Tibial nerve (tissue), 4 donors: ENCODE results near the gene RSRC1. TPM values are rescaled to one million over a fixed set of nuclear protein-coding genes. Genes with fewer than 3 reads are reported as not detected.
"Not testable (repeated sequence)": the region's sequence is repeated elsewhere in the genome, so short reads cannot be mapped to it uniquely, and the experiment has no call there.

ENCODE experiments used
- DNase-seq, 2 donors: peaks; one replicate each; pipeline ENCODE4 v3.0.0-alpha.2; 2019; ENCODE audit warnings: low spot score in 2 of 2
- H3K27ac ChIP-seq, 4 donors: fragments of 200-600 bp; sonication (generic) in 3 of 4; one replicate each; pipeline ENCODE4 v1.5.1; 2017 to 2019; ENCODE audit warnings: mild to moderate bottlenecking in 1 of 4
- H3K27me3 ChIP-seq, 2 donors: fragments of 200-600 bp; sonication (generic) in 1 of 2; one replicate each; pipeline versions ENCODE4 v1.5.1 to v1.6.0; 2017 to 2019
- H3K36me3 ChIP-seq, 3 donors: fragments of 200-600 bp; sonication (generic); one replicate each; pipeline ENCODE4 v1.5.1; 2018 to 2019
- H3K4me1 ChIP-seq, 4 donors: fragments of 200-600 bp; sonication (generic) in 3 of 4; one replicate each; pipeline ENCODE4 v1.5.1; 2017 to 2019
- H3K4me3 ChIP-seq, 4 donors: fragments of 200-600 bp; sonication (generic) in 3 of 4; one replicate each; pipeline ENCODE4 v1.5.1; 2017 to 2019; ENCODE audit warnings: mild to moderate bottlenecking in 1 of 4, moderate library complexity in 1 of 4
- H3K9me3 ChIP-seq, 4 donors: fragments of 200-600 bp; sonication (generic) in 3 of 4; one replicate each; pipeline ENCODE4 v1.5.1; 2017 to 2019
- CTCF ChIP-seq, 5 experiments: fragments of 200-600 bp in 3 of 5; fragments of 450-650 bp in 2 of 5; sonication (generic) in 3 of 5; IDR thresholded peaks; one replicate each; pipeline ENCODE4 v1.5.1; 2016 to 2019; ENCODE audit warnings: antibody characterized with exemption in 5 of 5, mild to moderate bottlenecking in 3 of 5, moderate library complexity in 2 of 5
- EP300 ChIP-seq, 2 donors: sonication (generic); formaldehyde crosslinking; IDR thresholded peaks; one replicate each; pipeline ENCODE4 v1.6.1; 2017; ENCODE audit warnings: antibody characterized with exemption in 2 of 2, mild to moderate bottlenecking in 1 of 2
- POLR2A ChIP-seq, 2 donors: fragments of 450-650 bp; IDR thresholded peaks; one replicate each; pipeline ENCODE4 v1.6.1; 2017; ENCODE audit warnings: antibody characterized with exemption in 2 of 2, mild to moderate bottlenecking in 2 of 2, moderate library complexity in 2 of 2
- WGBS, 2 donors: methylation state at CpG; one replicate each; pipeline ENCODE4 v1.1.5; 2018; 5-methylcytosine and 5-hydroxymethylcytosine counted together
- total RNA-seq, 4 donors: library from RNA; depleted of rRNA; stranded (reverse); fragments of >200 nt; gene quantifications; one replicate each; pipeline ENCODE4 v1.1.0, GENCODE V29; 2016

Gene RSRC1
- total RNA-seq, 4 donors from 2014 or later: 58.2 to 70.5 (median 68.6) TPM

DNA sequence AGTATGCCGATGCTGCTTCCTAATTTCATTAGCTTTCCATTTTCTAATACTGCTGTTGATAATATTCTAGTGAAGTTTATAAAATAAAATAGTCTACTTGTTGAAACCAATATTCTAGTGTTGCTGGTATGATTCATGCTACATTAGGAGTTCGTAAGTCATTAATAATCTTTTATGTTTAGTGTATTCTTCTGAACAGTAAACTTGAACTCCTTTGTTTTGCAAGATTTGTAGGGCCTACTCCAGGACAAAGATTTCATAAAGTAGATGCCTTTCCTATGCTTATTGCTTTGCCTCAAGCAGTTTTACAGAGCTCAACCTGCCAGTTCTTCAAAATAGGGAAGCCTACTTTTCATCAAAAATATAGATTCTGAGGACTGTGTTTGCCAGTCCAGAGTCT is 111.5 kb downstream of the RSRC1 start:
- H3K36me3 ChIP-seq: peaks cover 0 to 8% (median 0%) of the 10 kb centered on the region in 3 donors
- TF ChIP-seq CTCF (IDR thresholded peaks at IDR 0.05) (no peak), EP300 (IDR thresholded peaks at IDR 0.05) (no peak), POLR2A (IDR thresholded peaks at IDR 0.05) (no peak)
- 83 to 84% methylated on average over 2 of the region's 2 CpGs for WGBS, 2 donors
- H3K9me3 ChIP-seq: no peaks in the 10 kb centered on the region
- H3K4me1 ChIP-seq: no peaks in the 10 kb centered on the region
- H3K27ac ChIP-seq: no peak overlapping the region
- no peak for DNase-seq
- no peaks in the 10 kb centered on the region for H3K27me3 ChIP-seq
- H3K4me3 ChIP-seq: no peak overlapping the region

GRCh38 chr3:158226429-158226828 is 116.5 kb downstream of the RSRC1 start:
- H3K4me3 ChIP-seq: no peak overlapping the region
- TF ChIP-seq CTCF (IDR thresholded peaks at IDR 0.05): no peak
- TF ChIP-seq POLR2A (IDR thresholded peaks at IDR 0.05): no peak
- H3K9me3 ChIP-seq: no peaks in the 10 kb centered on the region
- no peak overlapping the region for H3K27ac ChIP-seq
- no peaks in the 10 kb centered on the region for H3K4me1 ChIP-seq
- H3K36me3 ChIP-seq: peaks cover 0 to 3% (median 0%) of the 10 kb centered on the region in 3 donors
- no peak for DNase-seq
- no peaks in the 10 kb centered on the region for H3K27me3 ChIP-seq

DNA sequence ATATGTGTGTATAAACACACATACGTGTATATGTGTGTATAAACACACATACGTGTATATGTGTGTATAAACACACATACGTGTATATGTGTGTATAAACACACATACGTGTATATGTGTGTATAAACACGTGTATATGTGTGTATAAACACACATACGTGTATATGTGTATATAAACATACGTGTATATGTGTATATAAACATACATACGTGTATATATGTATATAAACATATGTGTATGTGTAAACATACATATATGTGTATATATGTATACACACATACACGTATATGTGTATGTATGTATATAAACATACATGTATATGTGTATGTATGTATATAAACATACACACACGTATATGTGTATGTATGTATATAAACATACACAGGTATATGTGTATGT is 119.1 kb downstream of the RSRC1 start:
- WGBS, 2 donors: 90 to 91% methylated on average over 10 of the region's 10 CpGs
- not testable (repeated sequence) for H3K27me3 ChIP-seq, DNase-seq, H3K27ac ChIP-seq, H3K4me1 ChIP-seq, H3K9me3 ChIP-seq, H3K36me3 ChIP-seq, H3K4me3 ChIP-seq

- Histone ChIP-seq H3K4me1 (no peaks in the 10 kb centered on the region), H3K27me3 (no peaks in the 10 kb centered on the region), H3K36me3 (peaks cover 0 to 12% (median 0%) of the 10 kb centered on the region in 3 donors), H3K4me3 (no peak overlapping the region), H3K9me3 (no peaks in the 10 kb centered on the region), H3K27ac (no peak overlapping the region)
- 87 to 95% methylated on average over 1 of the region's 1 CpG for WGBS, 2 donors
- no peak for DNase-seq
- no peak for TF ChIP-seq CTCF (IDR thresholded peaks at IDR 0.05)
- TF ChIP-seq POLR2A (IDR thresholded peaks at IDR 0.05): no peak
- no peak for TF ChIP-seq EP300 (IDR thresholded peaks at IDR 0.05)
Observed at GRCh38 chr3:158233791-158234190, 123.9 kb downstream of the RSRC1 start.

DNA sequence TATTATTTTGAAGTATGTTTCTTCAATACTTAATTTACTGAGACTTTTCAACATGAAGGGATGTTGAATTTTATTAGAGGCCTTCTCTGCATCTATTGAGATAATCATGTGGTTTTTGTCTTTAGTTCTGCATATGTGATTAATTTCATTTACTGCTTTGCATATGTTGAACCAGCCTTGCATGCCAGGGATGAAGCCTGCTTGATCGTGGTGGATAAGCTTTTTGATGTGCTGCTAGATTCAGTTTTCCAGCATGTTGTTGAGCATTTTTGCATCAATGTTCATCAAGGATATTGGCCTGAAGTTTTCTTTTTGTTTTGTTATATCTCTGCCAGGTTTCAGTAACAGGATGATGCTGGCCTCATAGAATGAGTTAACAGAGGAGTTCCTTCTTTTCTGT is 134.4 kb downstream of the RSRC1 start:
- peaks cover 0 to 8% (median 0%) of the 10 kb centered on the region in 3 donors for H3K36me3 ChIP-seq
- no peak overlapping the region for H3K4me3 ChIP-seq
- WGBS, 2 donors: 95 to 97% methylated on average over 1 of the region's 1 CpG
- TF ChIP-seq CTCF (IDR thresholded peaks at IDR 0.05) (no peak), POLR2A (IDR thresholded peaks at IDR 0.05) (no peak), EP300 (IDR thresholded peaks at IDR 0.05) (no peak)
- no peak overlapping the region for H3K27ac ChIP-seq
- no peaks in the 10 kb centered on the region for H3K4me1 ChIP-seq
- no peaks in the 10 kb centered on the region for H3K27me3 ChIP-seq
- H3K9me3 ChIP-seq: peaks cover 0 to 18% (median 3%) of the 10 kb centered on the region in 4 donors
- no peak for DNase-seq

- TF ChIP-seq POLR2A (IDR thresholded peaks at IDR 0.05) (no peak), CTCF (IDR thresholded peaks at IDR 0.05) (no peak), EP300 (IDR thresholded peaks at IDR 0.05) (no peak)
- H3K4me3 ChIP-seq: no peak overlapping the region
- H3K36me3 ChIP-seq: peaks cover 0 to 10% (median 0%) of the 10 kb centered on the region in 3 donors
- H3K9me3 ChIP-seq: peaks cover 0 to 29% (median 7%) of the 10 kb centered on the region in 4 donors
- H3K27me3 ChIP-seq: no peaks in the 10 kb centered on the region
- no peak overlapping the region for H3K27ac ChIP-seq
- no peaks in the 10 kb centered on the region for H3K4me1 ChIP-seq
- DNase-seq: no peak
- 88 to 93% methylated on average over 3 of the region's 3 CpGs for WGBS, 2 donors
Observed at GRCh38 chr3:158247288-158247687, 137.4 kb downstream of the RSRC1 start.
